RWPE2 (cell line): Measurements from ENCODE around the gene CNEP1R1.
A peak's percentile ranks its signal among the peaks of the same experiment; 100 is the strongest.

Experiments
- ATAC-seq: fragments of 200-7000 bp; cut with Tn5 transposase; 3 replicates; pipeline ENCODE4 v1.9.1; 2021; ENCODE audit warnings: low read depth
- DNase-seq: peaks from one replicate; pipeline ENCODE4 v3.0.0-alpha.2; 2020; ENCODE audit warnings: low spot score
- H3K27ac ChIP-seq: fragments of 450-650 bp; 2 replicates; pipeline ENCODE4 v1.5.1; 2017; ENCODE audit warnings: mild to moderate bottlenecking; ENCODE audit not compliant: poor library complexity, severe bottlenecking
- H3K27me3 ChIP-seq: fragments of 250-450 bp; sonication (Bioruptor Pico); 2 replicates; pipeline ENCODE4 v1.5.1; 2021; ENCODE audit warnings: mild to moderate bottlenecking, moderate library complexity; ENCODE audit not compliant: insufficient read depth, poor library complexity, severe bottlenecking
- H3K36me3 ChIP-seq: fragments of 250-450 bp; sonication (Bioruptor Pico); 2 replicates; pipeline ENCODE4 v1.5.1; 2020; ENCODE audit warnings: low read depth, mild to moderate bottlenecking, moderate library complexity
- H3K4me1 ChIP-seq: fragments of 250-450 bp; sonication (Bioruptor Pico); 2 replicates; pipeline ENCODE4 v1.5.1; 2021; ENCODE audit warnings: mild to moderate bottlenecking, moderate library complexity; ENCODE audit not compliant: insufficient read depth, poor library complexity, severe bottlenecking
- H3K4me3 ChIP-seq: fragments of 250-450 bp; sonication (Bioruptor Pico); 2 replicates; pipeline ENCODE4 v1.5.1; 2021; ENCODE audit warnings: mild to moderate bottlenecking, moderate library complexity; ENCODE audit not compliant: severe bottlenecking
- H3K9me3 ChIP-seq: fragments of 250-450 bp; sonication (Bioruptor Pico); 2 replicates; pipeline ENCODE4 v1.5.1; 2021; ENCODE audit warnings: mild to moderate bottlenecking, moderate library complexity; ENCODE audit not compliant: severe bottlenecking
- CTCF ChIP-seq: fragments of 450-650 bp; IDR thresholded peaks from one replicate; pipeline ENCODE4 v1.5.1; 2017; ENCODE audit warnings: mild to moderate bottlenecking, moderate library complexity; ENCODE audit not compliant: poor library complexity, severe bottlenecking

The CNEP1R1 gene

GRCh38 chr16:49995720-49996119 lies 29.3 kb upstream of the CNEP1R1 start:
- Histone ChIP-seq H3K4me3 (no peak overlapping the region), H3K9me3 (no peaks in the 10 kb centered on the region), H3K27ac (no peak overlapping the region), H3K4me1 (no peaks in the 10 kb centered on the region), H3K36me3 (no peaks in the 10 kb centered on the region), H3K27me3 (no peaks in the 10 kb centered on the region)
- DNase-seq (no peak), ATAC-seq (no peak)
- no peak for TF ChIP-seq CTCF

- ATAC-seq (no peak), DNase-seq (no peak)
- Histone ChIP-seq H3K36me3 (no peaks in the 10 kb centered on the region), H3K27ac (no peak overlapping the region), H3K27me3 (no peaks in the 10 kb centered on the region), H3K4me1 (no peaks in the 10 kb centered on the region), H3K4me3 (no peak overlapping the region), H3K9me3 (no peaks in the 10 kb centered on the region)
- no peak for TF ChIP-seq CTCF
Measured at GRCh38 chr16:49997721-49998251, 27.2 kb upstream of the CNEP1R1 start.

DNA sequence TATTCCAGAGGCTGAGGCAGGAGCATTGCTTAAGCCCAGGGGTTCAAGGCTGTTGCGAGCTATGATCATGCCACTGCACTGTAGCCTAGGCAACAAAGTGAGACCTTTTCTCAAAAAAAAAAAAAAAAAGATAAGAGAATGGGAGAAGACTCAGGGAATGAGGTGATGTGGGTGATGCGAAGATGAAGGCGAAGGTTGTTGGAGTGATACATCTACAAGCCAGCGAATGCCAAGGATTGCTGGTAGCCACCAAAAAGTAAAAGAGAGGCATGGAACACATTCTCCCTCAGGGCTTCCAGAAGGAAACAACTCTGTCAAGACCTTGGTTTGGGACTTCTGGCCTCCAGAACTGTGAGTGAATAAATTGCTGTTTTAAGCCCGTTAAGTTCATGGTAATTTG lies 26.0 kb upstream of the CNEP1R1 start:
- H3K9me3 ChIP-seq = no peaks in the 10 kb centered on the region

GRCh38 chr16:50001144-50001543 lies 23.9 kb upstream of the CNEP1R1 start:
- no peak for DNase-seq
- no peak overlapping the region for H3K27ac ChIP-seq
- no peaks in the 10 kb centered on the region for H3K36me3 ChIP-seq
- H3K9me3 ChIP-seq = no peaks in the 10 kb centered on the region
- no peaks in the 10 kb centered on the region for H3K4me1 ChIP-seq
- no peak overlapping the region for H3K4me3 ChIP-seq
- no peak for TF ChIP-seq CTCF
- no peaks in the 10 kb centered on the region for H3K27me3 ChIP-seq
- ATAC-seq = no peak

More for the DNA sequence above, 26.0 kb upstream of the CNEP1R1 start:
- no peak overlapping the region for H3K27ac ChIP-seq
- no peak overlapping the region for H3K4me3 ChIP-seq
- ATAC-seq (no peak), DNase-seq (no peak)
- no peaks in the 10 kb centered on the region for H3K27me3 ChIP-seq
- no peaks in the 10 kb centered on the region for H3K4me1 ChIP-seq
- H3K36me3 ChIP-seq = no peaks in the 10 kb centered on the region
- no peak for TF ChIP-seq CTCF

GRCh38 chr16:50002190-50002589 lies 22.8 kb upstream of the CNEP1R1 start:
- DNase-seq (no peak), ATAC-seq (peak; percentile 31; the same call in 1 of the 3 replicates)
- no peak for TF ChIP-seq CTCF
- Histone ChIP-seq H3K4me1 (no peaks in the 10 kb centered on the region), H3K27me3 (no peaks in the 10 kb centered on the region), H3K4me3 (no peak overlapping the region), H3K9me3 (no peaks in the 10 kb centered on the region), H3K36me3 (no peaks in the 10 kb centered on the region), H3K27ac (no peak overlapping the region)
